IMR-90 (cell line): ENCODE results near the gene ATOSA. TPM values are rescaled to one million over a fixed set of nuclear protein-coding genes. Genes with fewer than 3 reads are reported as not detected.

Experiments used
- ATAC-seq: fragments of 200-7000 bp; cut with Tn5 transposase; 2 replicates; pipeline ENCODE4 v1.9.1; 2020; ENCODE audit warnings: low read depth, mild to moderate bottlenecking, moderate library complexity
- BruUV-seq: library from RNA; stranded (reverse); fragments of 400-500 nt; replicated peaks from 2 replicates; lab custom pipeline; 2021; lab: Mats Ljungman, UMichigan
- CTCF ChIA-PET: fragments of 300-600 bp; formaldehyde crosslinking; extraction: SDS; loops from one replicate; lab custom pipeline; 2021; ENCODE audit warnings: antibody characterized with exemption; lab: Yijun Ruan, JAX
- POLR2A ChIA-PET: fragments of 300-600 bp; sonication (Branson Sonifier 250); formaldehyde crosslinking; loops from one replicate; lab custom pipeline; 2022; ENCODE audit warnings: antibody characterized with exemption; ENCODE audit not compliant: unreplicated experiment; lab: Charles Lee
- DNase-seq: peaks from one replicate; pipeline ENCODE4 v3.0.0; 2013
- H2AFZ ChIP-seq: replicated peaks from 2 replicates; pipeline ENCODE3; 2013; ENCODE audit warnings: low read length, mild to moderate bottlenecking; ENCODE audit not compliant: poor library complexity
- H2AK5ac ChIP-seq: 2 replicates; pipeline ENCODE4 v1.6.1; 2013; ENCODE audit warnings: low read depth, low read length, inconsistent platforms
- H2AK9ac ChIP-seq: replicated peaks from 2 replicates; pipeline ENCODE3; 2013; ENCODE audit warnings: mild to moderate bottlenecking, low read depth, low read length, moderate library complexity; ENCODE audit not compliant: poor library complexity
- H2BK120ac ChIP-seq: 2 replicates; pipeline ENCODE4 v1.6.1; 2013; ENCODE audit warnings: low read depth, low read length, inconsistent platforms
- H2BK15ac ChIP-seq: 3 replicates; pipeline ENCODE4 v1.6.1; 2013; ENCODE audit warnings: low read depth, low read length, inconsistent platforms
- H2BK20ac ChIP-seq: 2 replicates; pipeline ENCODE4 v1.6.1; 2013; ENCODE audit warnings: low read depth, mild to moderate bottlenecking, inconsistent platforms, low read length, moderate library complexity
- H2BK5ac ChIP-seq: 2 replicates; pipeline ENCODE4 v1.6.1; 2013; ENCODE audit warnings: mild to moderate bottlenecking, low read depth, low read length, inconsistent platforms; ENCODE audit not compliant: poor library complexity, severe bottlenecking
- H3K14ac ChIP-seq: replicated peaks from 2 replicates; pipeline ENCODE4 v1.6.1; 2013; ENCODE audit warnings: low read depth, low read length, inconsistent platforms
- H3K18ac ChIP-seq: 2 replicates; pipeline ENCODE4 v1.6.1; 2013; ENCODE audit warnings: low read depth, low read length, control low read depth
- H3K23ac ChIP-seq: 2 replicates; pipeline ENCODE4 v1.6.1; 2013; ENCODE audit warnings: low read depth, low read length, inconsistent platforms
- H3K27ac ChIP-seq: 2 replicates; pipeline ENCODE4 v1.5.1; 2013; ENCODE audit warnings: mild to moderate bottlenecking, control low read depth, low read length; ENCODE audit not compliant: insufficient read depth
- H3K27me3 ChIP-seq: 2 replicates; pipeline ENCODE4 v1.6.1; 2013; ENCODE audit warnings: low read length; ENCODE audit not compliant: control insufficient read depth, insufficient read depth
- H3K36me3 ChIP-seq: 2 replicates; pipeline ENCODE4 v1.6.1; 2013; ENCODE audit warnings: low read length, mixed read lengths; ENCODE audit not compliant: control insufficient read depth, insufficient read depth
- H3K4ac ChIP-seq: 2 replicates; pipeline ENCODE4 v1.6.1; 2013; ENCODE audit warnings: low read depth, low read length, inconsistent platforms
- H3K4me1 ChIP-seq: 2 replicates; pipeline ENCODE4 v1.6.1; 2013; ENCODE audit warnings: low read length, mixed read lengths; ENCODE audit not compliant: control insufficient read depth, insufficient read depth
- H3K4me2 ChIP-seq: 2 replicates; pipeline ENCODE4 v1.6.1; 2013; ENCODE audit warnings: low read depth, mild to moderate bottlenecking, control low read depth, low read length, moderate library complexity
- H3K4me3 ChIP-seq: 2 replicates; pipeline ENCODE4 v1.5.1; 2013; ENCODE audit warnings: low read depth, mild to moderate bottlenecking, control low read depth, low read length, moderate library complexity; ENCODE audit not compliant: insufficient read depth
- H3K56ac ChIP-seq: 2 replicates; pipeline ENCODE4 v1.6.1; 2013; ENCODE audit warnings: low read length, inconsistent platforms; ENCODE audit not compliant: insufficient read depth; ENCODE audit errors: extremely low read depth
- H3K79me1 ChIP-seq, 2 experiments: 2 replicates each; pipeline ENCODE4 v1.6.1; 2013; ENCODE audit warnings: low read length in 2 of 2, inconsistent platforms in 1 of 2, low read depth in 1 of 2
- H3K9ac ChIP-seq: 2 replicates; pipeline ENCODE4 v1.6.1; 2013; ENCODE audit warnings: low read depth, low read length, control low read depth
- H3K9me1 ChIP-seq: 2 replicates; pipeline ENCODE4 v1.6.1; 2013; ENCODE audit warnings: low read length, inconsistent platforms; ENCODE audit not compliant: insufficient read depth
- H3K9me3 ChIP-seq: 2 replicates; pipeline ENCODE4 v1.6.1; 2013; ENCODE audit warnings: low read length; ENCODE audit not compliant: control insufficient read depth, insufficient read depth
- H4K20me1 ChIP-seq: 2 replicates; pipeline ENCODE4 v1.6.1; 2013; ENCODE audit warnings: low read length, inconsistent platforms; ENCODE audit not compliant: insufficient read depth
- H4K5ac ChIP-seq: 2 replicates; pipeline ENCODE4 v1.6.1; 2013; ENCODE audit warnings: mild to moderate bottlenecking, low read depth, low read length, control low read depth
- H4K8ac ChIP-seq, 2 experiments: 2 replicates each; pipeline ENCODE4 v1.6.1; 2013; ENCODE audit warnings: low read depth in 2 of 2, low read length in 2 of 2, control low read depth in 1 of 2, inconsistent platforms in 1 of 2
- H4K91ac ChIP-seq: 2 replicates; pipeline ENCODE4 v1.6.1; 2013; ENCODE audit warnings: low read depth, low read length, inconsistent platforms; ENCODE audit not compliant: insufficient read depth
- BHLHE40 ChIP-seq: fragments of 150-350 bp; IDR thresholded peaks from 2 replicates; pipeline ENCODE4 v1.6.1; 2016; ENCODE audit warnings: mild to moderate bottlenecking, low read depth, low read length
- CTCF ChIP-seq: conservative IDR thresholded peaks from 2 replicates; pipeline ENCODE4 v1.5.1; 2012; ENCODE audit warnings: mild to moderate bottlenecking, low read depth, low read length, improper control_type of control experiment
- ELK1 ChIP-seq: fragments of 150-350 bp; IDR thresholded peaks from 2 replicates; pipeline ENCODE4 v1.6.1; 2016; ENCODE audit warnings: low read depth, mild to moderate bottlenecking, low read length, moderate library complexity, borderline replicate concordance
- FOS ChIP-seq: fragments of 150-350 bp; IDR thresholded peaks from 2 replicates; pipeline ENCODE4 v1.6.1; 2016; ENCODE audit warnings: low read depth, low read length
- MAFK ChIP-seq: IDR thresholded peaks from 2 replicates; pipeline ENCODE4 v1.6.1; 2012; ENCODE audit warnings: low read depth, low read length, improper control_type of control experiment
- MAZ ChIP-seq: IDR thresholded peaks from 2 replicates; pipeline ENCODE4 v1.6.1; 2012; ENCODE audit warnings: low read depth, mild to moderate bottlenecking, low read length, improper control_type of control experiment, moderate library complexity, borderline replicate concordance
- MXI1 ChIP-seq: IDR thresholded peaks from 2 replicates; pipeline ENCODE4 v1.6.1; 2012; ENCODE audit warnings: low read depth, mild to moderate bottlenecking, low read length, moderate library complexity, borderline replicate concordance
- POLR2A ChIP-seq: IDR thresholded peaks from 2 replicates; pipeline ENCODE4 v1.6.1; 2012; ENCODE audit warnings: mild to moderate bottlenecking, low read depth, low read length
- RAD21 ChIP-seq: IDR thresholded peaks from 2 replicates; pipeline ENCODE4 v1.6.1; 2012; ENCODE audit warnings: low read length, improper control_type of control experiment
- RCOR1 ChIP-seq: IDR thresholded peaks from 2 replicates; pipeline ENCODE4 v1.6.1; 2012; ENCODE audit warnings: mild to moderate bottlenecking, low read length, improper control_type of control experiment; ENCODE audit not compliant: insufficient replicate concordance
- WGBS, 2 experiments: methylation state at CpG; one replicate each; pipeline versions ENCODE4 v1.1.5 to v1.1.7; 2013; ENCODE audit warnings: missing lambda C conversion rate in 2 of 2; ENCODE audit not compliant: insufficient read length in 1 of 2; ENCODE audit errors: extremely low coverage in 2 of 2; 5-methylcytosine and 5-hydroxymethylcytosine counted together
- dilution Hi-C: fragments of 300-500 bp; cut with HindIII; formaldehyde crosslinking; loops from one replicate; pipeline ENCODE4 v1.14.3; 2018; ENCODE audit warnings: low sequenced_read_pairs; ENCODE audit not compliant: unreplicated experiment
- in situ Hi-C: fragments of 300-500 bp; cut with MboI; formaldehyde crosslinking; loops from 3 replicates; pipeline ENCODE4 v1.14.3; 2019; ENCODE audit warnings: low sequenced_read_pairs, inconsistent platforms, mixed read lengths
- intact Hi-C: fragments of 100-400 bp; cut with micrococcal nuclease; formaldehyde crosslinking; loops from 2 replicates; pipeline ENCODE4 v1.10.0; 2022
- polyA plus RNA-seq, 3 experiments: library from polyadenylated mRNA; depleted of rRNA; stranded (reverse); fragments of >200 nt; gene quantifications; 2 replicates each; pipeline ENCODE4 v1.2.3, GENCODE V29; 2012; ENCODE audit warnings: low replicate concordance in 1 of 3
- total RNA-seq: library from RNA; depleted of rRNA; stranded (reverse); fragments of >200 nt; gene quantifications from 2 replicates; pipeline ENCODE4 v1.2.3, GENCODE V29; 2012

ATOSA gene
- total and polyA plus RNA-seq, 2 of the 4 experiments (the other 2 are of a cell fraction) = 13.2 to 17.2 TPM

- CTCF ChIA-PET = no interaction called here
- Histone ChIP-seq H2AFZ (no peak overlapping the region), H3K27me3 (peaks cover 7% of the 10 kb centered on the region), H3K9me1 (no peaks in the 10 kb centered on the region), H3K23ac (no peak overlapping the region), H2BK120ac (no peak overlapping the region), H2BK5ac (no peak overlapping the region), H4K5ac (no peak overlapping the region), H4K20me1 (no peaks in the 10 kb centered on the region), H2AK5ac (no peak overlapping the region), H3K36me3 (no peaks in the 10 kb centered on the region), H3K27ac (no peak overlapping the region), H4K8ac (no peak overlapping the region), H3K4me2 (no peak overlapping the region), H4K91ac (no peak overlapping the region), H3K79me1 (no peaks in the 10 kb centered on the region), H3K56ac (no peak overlapping the region), H3K4me1 (no peaks in the 10 kb centered on the region), H2AK9ac (no peak overlapping the region), H2BK15ac (no peak overlapping the region), H2BK20ac (no peak overlapping the region), H3K4ac (no peak overlapping the region), H3K18ac (no peak overlapping the region), H3K9ac (no peak overlapping the region), H3K9me3 (no peaks in the 10 kb centered on the region), H3K4me3 (no peak overlapping the region), H3K14ac (no peak overlapping the region)
- POLR2A ChIA-PET = no interaction called here
- intact Hi-C loops = no loop called here
- dilution Hi-C loops = no loop called here
- TF ChIP-seq MXI1 (no peak), CTCF (no peak), FOS (no peak), ELK1 (no peak), POLR2A (no peak), RCOR1 (no peak), MAZ (no peak), BHLHE40 (no peak), RAD21 (no peak), MAFK (no peak)
- no TSS peak for BruUV-seq
- no peak for ATAC-seq
- in situ Hi-C loops = no loop called here
- DNase-seq = no peak
- no CpG with 5 or more reads among the region's 2 CpGs for WGBS, 2 experiments
Observed at GRCh38 chr15:52716536-52716935, 37.3 kb upstream of the ATOSA start.
